ENCODE measurements around the gene PPFIA2.

PPFIA2 gene

DNA sequence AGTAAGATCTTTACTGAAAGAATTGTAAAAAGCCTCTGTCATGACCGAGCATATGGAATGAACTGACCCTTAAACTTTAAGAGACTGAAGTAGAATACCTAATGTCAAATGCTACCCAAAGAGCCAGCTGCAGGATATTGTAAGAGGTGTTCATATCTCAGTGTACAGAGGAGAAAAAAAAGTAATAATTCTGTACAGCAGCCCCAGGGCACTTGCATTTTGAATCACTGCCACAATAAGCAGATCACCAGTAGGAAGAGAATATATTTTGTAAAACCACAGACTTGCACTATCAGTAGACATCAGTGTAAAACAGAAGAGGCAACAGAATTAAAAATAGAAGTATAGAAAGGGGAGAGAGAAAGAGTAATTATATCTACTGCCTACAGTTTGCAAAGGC is 162.6 kb downstream of the PPFIA2 start:
- TF ChIP-seq FOXP2 (optimal IDR thresholded peaks at IDR 0.05; ENCODE audit: borderline replicate concordance, extremely low read depth, extremely low read length, insufficient read depth) (no peak), TAF1 (IDR thresholded peaks at IDR 0.05; ENCODE audit: borderline replicate concordance, insufficient read depth, low read length) (no peak), REST (IDR thresholded peaks at IDR 0.05; ENCODE audit: insufficient read depth in 1 of 2, low read depth in 2 of 2, low read length in 2 of 2) (no peak)

DNA sequence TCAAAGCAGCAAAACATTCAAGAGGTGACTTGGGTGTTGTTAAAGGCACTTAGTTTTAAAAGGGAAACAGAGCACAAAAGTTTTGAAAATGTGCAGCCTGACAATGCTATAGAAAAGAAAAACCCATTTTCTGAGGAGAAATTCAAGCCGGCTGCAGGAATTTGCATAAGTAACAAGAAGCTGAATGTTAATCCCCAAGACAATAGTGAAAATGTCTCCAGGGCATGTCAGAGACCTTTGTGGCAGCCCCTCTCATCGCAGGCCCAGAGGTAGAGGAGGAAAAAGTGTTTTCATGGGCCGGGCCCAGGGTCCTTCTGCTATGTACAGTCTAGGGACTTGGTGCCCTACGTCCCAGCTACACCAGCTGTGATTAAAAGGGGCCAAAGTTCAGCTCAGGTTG is 167.9 kb downstream of the PPFIA2 start:
- TF ChIP-seq SIN3A (IDR thresholded peaks at IDR 0.05; ENCODE audit: borderline replicate concordance, insufficient read depth, low read length) (no peak), POLR2AphosphoS5 (IDR thresholded peaks at IDR 0.05; ENCODE audit: low read depth, low read length) (no peak), FOXP2 (optimal IDR thresholded peaks at IDR 0.05; ENCODE audit: borderline replicate concordance, extremely low read depth, extremely low read length, insufficient read depth) (no peak), TAF1 (IDR thresholded peaks at IDR 0.05; ENCODE audit: borderline replicate concordance, insufficient read depth, low read length) (no peak)

GRCh38 chr12:81588235-81589008 is 170.7 kb downstream of the PPFIA2 start:
- TF ChIP-seq POLR2AphosphoS5 (IDR thresholded peaks at IDR 0.05; ENCODE audit: low read depth, low read length), result no peak
- TF ChIP-seq SIN3A (IDR thresholded peaks at IDR 0.05; ENCODE audit: borderline replicate concordance, insufficient read depth, low read length), result no peak
- no peak for TF ChIP-seq FOXP2 (optimal IDR thresholded peaks at IDR 0.05; ENCODE audit: borderline replicate concordance, extremely low read depth, extremely low read length, insufficient read depth)
- TF ChIP-seq TAF1 (IDR thresholded peaks at IDR 0.05; ENCODE audit: borderline replicate concordance, insufficient read depth, low read length), result no peak
- TF ChIP-seq REST (IDR thresholded peaks at IDR 0.05; ENCODE audit: insufficient read depth in 1 of 2, low read depth in 2 of 2, low read length in 2 of 2), result no peak

- TF ChIP-seq TAF1 (IDR thresholded peaks at IDR 0.05; ENCODE audit: borderline replicate concordance, insufficient read depth, low read length), result no peak
- TF ChIP-seq SIN3A (IDR thresholded peaks at IDR 0.05; ENCODE audit: borderline replicate concordance, insufficient read depth, low read length), result no peak
- no peak for TF ChIP-seq FOXP2 (optimal IDR thresholded peaks at IDR 0.05; ENCODE audit: borderline replicate concordance, extremely low read depth, extremely low read length, insufficient read depth)
- TF ChIP-seq POLR2AphosphoS5 (IDR thresholded peaks at IDR 0.05; ENCODE audit: low read depth, low read length), result no peak
- no peak for TF ChIP-seq REST (IDR thresholded peaks at IDR 0.05; ENCODE audit: insufficient read depth in 1 of 2, low read depth in 2 of 2, low read length in 2 of 2)
Measured at GRCh38 chr12:81585787-81586186, 173.4 kb downstream of the PPFIA2 start.

GRCh38 chr12:81573228-81573627 is 185.9 kb downstream of the PPFIA2 start:
- TF ChIP-seq POLR2AphosphoS5 (IDR thresholded peaks at IDR 0.05; ENCODE audit: low read depth, low read length) (no peak), TAF1 (IDR thresholded peaks at IDR 0.05; ENCODE audit: borderline replicate concordance, insufficient read depth, low read length) (no peak), SIN3A (IDR thresholded peaks at IDR 0.05; ENCODE audit: borderline replicate concordance, insufficient read depth, low read length) (no peak), REST (IDR thresholded peaks at IDR 0.05; ENCODE audit: insufficient read depth in 1 of 2, low read depth in 2 of 2, low read length in 2 of 2) (no peak), FOXP2 (optimal IDR thresholded peaks at IDR 0.05; ENCODE audit: borderline replicate concordance, extremely low read depth, extremely low read length, insufficient read depth) (no peak)
